Activated naive CD4-positive, alpha-beta T cell treated with Interleukin-2 at 50 U/mL for 16 hours (primary cell): ENCODE data around the gene NR2F1-AS1.
"Not testable (repeated sequence)": the region's sequence is repeated elsewhere in the genome, so short reads cannot be mapped to it uniquely, and the experiment has no call there.

Source experiments
- DNase-seq: peaks from one replicate; pipeline ENCODE4 v3.0.0-alpha.2; 2020

Gene NR2F1-AS1

DNA sequence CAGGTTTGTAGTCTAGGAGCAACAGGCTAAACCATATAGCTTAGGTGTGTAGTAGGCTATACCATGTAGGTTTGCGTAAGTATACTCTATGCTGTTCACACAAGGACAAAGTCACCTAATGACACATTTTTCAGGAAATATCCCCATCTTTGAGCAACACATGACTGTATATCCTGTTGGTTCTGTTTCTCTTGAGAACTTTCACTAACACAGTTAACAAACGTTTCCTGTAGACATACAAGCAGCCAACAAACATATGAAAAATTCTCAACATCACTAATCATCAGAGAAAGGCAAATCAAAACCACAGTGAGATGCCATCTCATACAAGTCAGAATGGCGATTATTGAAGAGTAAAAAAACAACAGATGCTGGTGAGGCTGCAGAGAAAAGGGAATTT, 68.2 kb downstream of the NR2F1-AS1 start:
- DNase-seq: no peak

DNA sequence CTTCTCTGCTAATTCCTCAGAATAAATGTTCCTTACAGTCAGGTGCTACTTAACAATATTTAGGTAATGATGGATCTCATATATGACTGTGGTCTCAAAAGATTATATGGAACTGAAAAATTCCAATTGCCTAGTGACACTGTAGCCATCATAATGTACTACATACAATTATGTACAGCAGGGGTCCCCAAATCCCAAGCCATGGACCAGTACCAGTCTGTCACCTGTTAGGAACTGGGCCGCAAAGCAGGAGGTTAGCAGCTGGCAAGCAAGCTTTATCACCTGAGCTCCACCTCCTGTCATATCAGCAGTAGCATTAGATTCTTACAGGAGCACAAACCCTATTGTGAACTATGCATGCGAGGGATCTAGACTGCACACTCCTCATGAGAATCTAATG, 69.6 kb downstream of the NR2F1-AS1 start:
- DNase-seq: no peak

DNA sequence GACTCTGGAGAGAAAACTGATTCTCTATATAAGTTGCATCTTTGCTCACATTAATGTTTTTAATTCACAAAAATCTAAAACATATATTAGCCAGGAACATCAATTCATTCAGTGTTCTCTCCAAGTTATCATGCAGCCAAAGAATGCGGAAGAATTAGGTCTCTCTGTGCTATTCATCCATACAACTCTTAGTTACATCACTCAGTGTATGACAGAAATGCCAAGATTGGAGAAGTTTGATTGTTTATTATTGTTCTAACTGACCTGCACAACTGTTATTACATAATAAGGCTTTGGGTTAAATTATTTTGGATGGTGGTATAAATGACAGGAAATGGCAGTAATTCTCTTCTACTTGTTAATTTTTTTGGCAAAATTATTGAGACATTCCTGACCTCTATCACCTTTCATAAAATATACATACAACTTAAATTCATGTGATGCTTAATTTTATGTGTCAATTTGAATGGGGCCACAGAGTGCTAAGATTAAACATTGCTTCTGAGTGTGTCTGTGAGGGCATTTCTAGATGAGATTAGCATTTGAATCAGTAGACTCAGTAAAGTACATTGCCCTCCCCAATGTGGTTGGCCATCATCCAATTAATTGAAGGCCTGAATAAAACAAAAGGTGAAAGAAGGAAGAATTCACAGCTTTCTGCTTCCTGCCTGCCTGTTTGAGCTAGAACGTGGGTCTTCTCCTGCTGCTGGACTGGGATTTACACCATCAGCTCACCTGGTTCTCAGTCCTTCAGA, 70.2 kb downstream of the NR2F1-AS1 start:
- DNase-seq: no peak

DNA sequence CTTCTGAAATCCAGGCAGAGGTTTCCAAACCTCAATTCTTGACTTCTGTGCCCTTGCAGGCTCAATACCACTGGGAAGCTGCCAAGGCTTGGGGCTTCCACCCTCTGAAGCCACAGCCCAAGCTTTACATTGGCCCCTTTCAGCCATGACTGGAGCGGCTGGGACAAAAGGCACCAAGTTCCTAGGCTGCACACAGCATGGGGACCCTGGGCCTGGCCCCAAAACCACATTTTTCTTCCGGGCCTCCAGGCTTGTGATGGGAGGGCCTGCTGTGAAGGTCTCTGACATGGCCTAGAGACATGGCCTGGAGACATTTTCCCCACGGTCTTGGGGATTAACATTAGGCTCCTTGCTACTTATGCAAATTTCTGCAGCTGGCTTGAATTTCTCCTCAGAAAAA, 75.5 kb downstream of the NR2F1-AS1 start:
- DNase-seq: not testable (repeated sequence)

DNA sequence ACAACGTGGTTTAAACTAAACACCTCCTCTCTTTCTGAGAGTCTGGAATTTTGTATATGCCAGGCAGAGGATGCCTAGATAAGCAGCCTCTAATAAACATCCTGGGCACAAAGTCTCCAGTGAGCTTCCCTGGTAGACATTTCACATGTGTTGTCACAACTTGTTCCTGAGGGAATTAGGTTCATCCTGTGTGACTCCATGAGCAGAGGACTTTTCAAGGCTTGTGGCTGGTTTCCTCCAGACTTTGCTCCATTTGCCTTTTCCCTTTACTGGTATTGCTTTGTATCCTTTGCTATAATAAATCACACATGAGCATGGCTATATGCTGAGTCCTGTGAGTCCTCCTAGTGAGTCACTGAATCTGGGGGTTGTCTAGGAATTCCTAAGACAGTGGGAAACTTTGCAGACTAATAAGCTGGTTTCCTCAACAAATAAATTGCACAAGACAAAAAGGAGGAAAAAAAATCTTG, 77.4 kb downstream of the NR2F1-AS1 start:
- DNase-seq: no peak

DNA sequence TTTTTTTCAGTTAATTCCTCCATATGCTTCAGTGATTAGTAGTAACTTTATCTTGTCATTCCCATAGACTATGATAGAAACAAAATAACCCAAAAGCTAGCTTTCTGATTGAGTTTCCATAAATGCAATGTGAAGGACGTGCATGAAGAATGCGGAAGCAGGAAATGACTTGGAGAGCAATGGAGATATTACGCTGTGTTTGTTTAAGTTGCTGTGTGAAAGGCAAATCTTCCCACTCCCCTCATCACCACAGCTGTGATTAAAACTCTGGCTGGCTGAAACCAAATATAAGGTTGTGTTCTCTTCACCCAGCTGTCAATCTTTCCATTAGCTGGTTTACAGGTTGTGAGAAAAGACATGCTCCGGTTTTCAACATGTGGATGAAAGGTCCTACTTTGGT, 83.9 kb downstream of the NR2F1-AS1 start:
- DNase-seq: no peak

DNA sequence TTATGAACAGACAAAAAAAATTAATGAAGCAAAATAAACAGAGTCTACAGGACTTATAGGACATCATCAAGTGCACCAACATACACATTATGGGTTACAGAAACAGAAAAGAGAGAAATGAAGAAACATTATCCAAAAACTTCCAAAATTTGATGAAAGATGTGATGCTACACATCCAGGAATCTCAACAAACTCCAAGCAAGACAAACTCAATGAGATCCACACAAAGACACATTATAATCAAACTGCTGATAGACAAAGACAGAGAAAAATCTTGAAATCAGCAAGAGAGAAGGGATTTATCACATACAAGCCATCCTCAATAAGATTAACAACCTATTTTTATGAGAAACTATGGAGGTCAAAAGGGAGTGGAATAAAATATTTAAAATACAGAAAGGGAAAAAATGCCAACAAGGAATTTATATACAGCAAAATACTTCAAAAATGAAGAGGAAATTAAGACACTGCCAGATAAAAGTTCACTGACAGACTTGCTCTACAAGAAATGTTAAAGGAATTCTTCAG, 101.0 kb downstream of the NR2F1-AS1 start:
- no peak for DNase-seq

DNA sequence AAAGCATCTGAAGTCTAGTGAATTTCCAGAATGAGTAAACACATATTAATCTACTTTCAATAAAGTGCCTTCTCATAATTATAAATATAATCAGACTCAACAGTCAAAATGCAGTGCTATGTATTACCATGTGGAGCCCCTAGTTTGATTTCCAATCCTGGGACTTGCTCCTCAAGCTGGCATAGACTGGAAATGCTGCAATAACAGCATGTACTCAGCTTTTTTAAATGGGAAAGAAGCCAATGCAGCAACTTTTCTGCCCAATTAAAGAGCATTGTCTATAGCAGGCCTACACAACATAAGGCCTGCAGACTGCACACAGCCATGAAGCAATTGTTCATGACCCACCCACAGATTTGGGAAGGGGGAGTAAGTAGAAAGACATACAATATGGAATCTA, 103.2 kb downstream of the NR2F1-AS1 start:
- DNase-seq: no peak

DNA sequence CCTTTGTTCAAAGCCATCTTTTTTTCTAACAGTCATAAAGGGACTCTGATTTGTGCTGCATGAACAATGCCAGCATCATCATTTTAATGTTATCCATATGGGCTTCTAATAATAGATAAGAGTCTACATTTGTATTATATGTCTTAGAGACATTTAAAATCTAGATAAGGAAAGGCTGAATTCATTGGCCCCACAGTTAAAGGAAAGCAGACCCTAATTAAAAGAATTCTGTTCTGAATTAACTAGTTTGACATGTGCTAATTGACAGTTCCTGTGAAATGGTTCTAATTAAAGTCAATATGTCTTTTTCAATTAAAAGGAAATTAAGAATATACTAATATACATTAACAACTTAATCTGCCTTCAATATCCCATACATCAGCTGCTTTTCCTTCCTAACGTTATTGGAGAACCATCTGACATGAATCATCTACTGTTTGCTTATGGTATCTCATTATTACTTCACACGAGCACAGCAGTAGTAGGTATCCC, 104.7 kb downstream of the NR2F1-AS1 start:
- DNase-seq: no peak

DNA sequence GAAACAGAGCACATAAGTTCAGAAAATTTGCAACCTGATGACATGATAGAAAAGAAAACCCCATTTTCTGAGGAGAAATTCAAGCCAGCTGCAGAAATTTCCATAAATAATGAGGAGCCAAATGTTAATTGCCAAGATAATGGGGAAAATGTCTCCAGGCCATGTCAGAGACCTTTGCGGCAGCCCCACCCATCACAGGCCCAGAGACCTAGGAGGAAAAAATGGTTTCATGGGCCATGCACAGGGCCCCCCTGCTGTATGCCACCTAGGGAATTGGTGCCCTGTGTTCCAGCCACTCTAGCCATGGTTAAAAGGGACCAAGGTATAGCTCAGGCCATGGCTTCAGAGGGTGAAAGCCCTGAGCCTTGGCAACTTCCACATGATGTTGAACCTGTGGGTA, 118.1 kb downstream of the NR2F1-AS1 start:
- DNase-seq: no peak

DNA sequence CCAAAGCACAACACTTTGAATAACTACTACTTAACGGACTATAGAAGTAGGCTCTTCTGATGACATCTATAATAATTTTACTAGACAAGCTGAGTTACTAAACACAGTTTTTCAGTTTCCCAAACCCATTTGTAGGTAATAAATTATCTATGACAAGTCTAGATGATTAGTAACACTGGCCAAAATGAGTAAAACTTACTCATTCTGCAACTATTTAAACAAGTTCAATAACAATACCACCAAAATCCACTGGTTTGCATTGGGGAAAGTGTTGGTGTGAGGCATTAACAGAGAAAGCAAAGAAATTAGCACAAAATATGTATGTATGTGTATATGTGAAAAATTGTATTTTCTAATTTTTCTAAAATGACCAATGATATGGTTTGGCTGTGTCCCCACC, 119.3 kb downstream of the NR2F1-AS1 start:
- no peak for DNase-seq

DNA sequence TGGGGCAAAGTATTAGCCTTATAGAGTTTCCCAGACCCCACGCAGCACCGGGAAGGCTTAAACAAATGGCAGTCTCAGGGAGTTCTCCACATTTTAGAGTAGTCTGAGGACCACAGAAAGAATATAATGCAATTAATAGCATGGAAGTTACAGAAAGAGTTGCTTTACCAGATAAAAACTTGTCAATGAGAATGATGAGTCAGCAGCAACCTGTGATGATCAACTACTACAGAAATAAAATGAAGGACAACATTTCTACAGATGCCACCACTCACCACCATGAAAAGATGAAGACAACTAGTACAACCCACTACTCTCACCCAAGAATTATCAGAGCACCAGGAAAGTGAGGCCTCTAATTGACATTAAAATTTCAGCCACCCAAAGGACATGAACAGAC, 120.7 kb downstream of the NR2F1-AS1 start:
- no peak for DNase-seq

DNA sequence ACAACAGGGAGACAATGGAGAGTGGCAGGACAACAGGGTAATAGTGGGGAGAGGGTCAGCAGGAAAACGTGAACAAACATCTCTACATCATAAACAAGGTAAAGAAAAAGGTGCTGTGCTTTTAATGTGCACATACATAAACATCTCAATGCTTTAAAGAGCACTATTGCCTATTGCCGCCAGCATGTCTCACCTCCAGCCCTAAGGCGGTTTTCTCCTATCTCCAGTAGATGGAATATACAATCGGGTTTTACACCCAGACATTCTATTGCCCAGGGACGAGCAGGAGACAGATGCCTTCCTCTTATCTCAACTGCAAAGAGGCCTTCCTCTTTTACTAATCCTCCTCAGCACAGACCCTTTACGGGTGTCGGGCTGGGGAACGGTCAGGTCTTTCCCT, 124.2 kb downstream of the NR2F1-AS1 start:
- DNase-seq: not testable (repeated sequence)

DNA sequence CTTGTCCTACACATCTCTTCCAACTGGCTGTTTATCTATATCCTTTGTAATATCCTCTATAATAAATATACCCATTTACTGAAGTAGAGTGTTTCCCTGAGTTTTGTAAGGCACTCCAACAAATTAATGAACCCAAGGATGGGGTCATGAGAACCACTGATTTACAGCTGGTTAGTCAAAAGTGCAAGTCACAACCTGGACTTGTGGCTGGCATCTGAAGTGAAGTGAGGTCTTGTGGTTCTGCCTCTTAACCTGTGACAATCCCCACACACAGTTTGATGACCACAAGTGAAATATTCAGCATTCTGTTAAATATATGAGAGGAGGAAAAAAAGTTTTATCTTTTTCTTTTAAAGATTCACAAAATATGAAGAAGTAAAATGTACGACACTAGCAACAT, 126.1 kb downstream of the NR2F1-AS1 start:
- DNase-seq: no peak

DNA sequence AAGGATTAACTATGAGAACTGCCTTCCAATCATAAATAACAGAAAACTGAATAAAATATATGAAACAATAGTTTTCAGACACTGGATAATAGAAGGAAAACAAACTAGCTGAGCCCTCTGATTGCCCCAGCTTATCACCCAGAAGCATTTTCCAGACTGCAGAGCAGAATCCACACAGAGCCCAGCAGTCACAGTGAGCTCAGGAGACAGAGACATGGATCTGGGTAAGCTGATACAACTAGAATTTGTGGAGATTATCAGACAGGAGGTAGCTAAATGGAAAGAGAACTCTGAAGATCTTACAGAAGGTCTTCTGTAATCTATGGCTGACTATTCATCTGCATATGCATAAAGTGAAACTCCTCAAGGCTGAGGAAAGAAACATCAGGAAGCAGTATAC, 128.8 kb downstream of the NR2F1-AS1 start:
- no peak for DNase-seq

DNA sequence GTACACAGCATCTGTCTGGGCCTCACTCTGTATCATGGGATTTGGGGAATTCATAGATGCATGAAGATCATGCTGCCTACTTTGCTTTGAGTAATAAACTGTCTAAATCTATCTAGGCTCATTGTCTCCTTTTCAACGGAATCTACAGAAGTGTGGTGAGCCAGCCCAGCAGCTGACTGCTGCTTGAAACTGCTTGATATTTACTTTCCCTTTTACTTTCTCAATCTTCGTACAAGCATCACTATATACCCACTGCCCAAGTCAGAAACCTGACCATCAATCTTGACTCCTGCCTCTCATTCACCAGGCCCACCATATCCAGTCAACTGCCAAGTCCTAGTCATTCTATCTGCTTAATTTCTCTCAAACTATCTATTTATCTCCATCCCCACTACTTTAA, 142.9 kb downstream of the NR2F1-AS1 start:
- no peak for DNase-seq

DNA sequence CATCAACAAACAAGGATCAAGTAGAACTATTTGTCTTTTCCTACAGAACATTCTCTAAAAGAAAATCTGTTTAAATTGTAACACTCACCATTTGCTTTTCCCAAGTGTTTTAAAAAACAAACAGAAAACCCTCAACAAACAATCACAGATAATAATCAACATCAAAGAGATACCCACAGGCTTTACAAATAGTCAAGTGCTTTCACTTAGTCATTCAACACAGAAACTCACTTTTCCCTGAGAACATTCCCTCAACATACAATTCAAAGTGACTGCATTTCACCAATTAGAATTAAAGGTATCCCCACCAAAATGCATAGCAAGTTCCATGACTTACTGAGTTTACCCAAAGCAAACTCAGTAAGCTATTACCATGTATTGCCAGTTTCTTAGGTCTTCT, 144.9 kb downstream of the NR2F1-AS1 start:
- no peak for DNase-seq

DNA sequence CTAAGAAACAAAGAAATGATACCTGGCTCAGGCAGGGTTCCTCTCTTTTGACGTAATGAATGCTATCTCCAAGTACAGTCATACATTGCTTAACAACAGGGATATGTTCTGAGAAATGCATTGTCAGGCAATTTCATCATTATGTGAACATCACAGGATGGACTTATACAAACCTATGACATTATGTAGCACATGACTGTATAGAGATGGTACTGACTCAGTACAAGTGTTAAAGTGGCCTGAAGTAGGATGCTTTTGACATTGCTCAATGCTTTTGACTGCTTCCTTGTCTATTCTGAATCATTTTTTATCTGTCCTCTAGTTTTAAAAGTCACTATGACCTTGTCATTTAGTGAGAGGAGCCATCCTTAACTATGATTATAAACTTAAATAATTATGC, 147.6 kb downstream of the NR2F1-AS1 start:
- no peak for DNase-seq

DNA sequence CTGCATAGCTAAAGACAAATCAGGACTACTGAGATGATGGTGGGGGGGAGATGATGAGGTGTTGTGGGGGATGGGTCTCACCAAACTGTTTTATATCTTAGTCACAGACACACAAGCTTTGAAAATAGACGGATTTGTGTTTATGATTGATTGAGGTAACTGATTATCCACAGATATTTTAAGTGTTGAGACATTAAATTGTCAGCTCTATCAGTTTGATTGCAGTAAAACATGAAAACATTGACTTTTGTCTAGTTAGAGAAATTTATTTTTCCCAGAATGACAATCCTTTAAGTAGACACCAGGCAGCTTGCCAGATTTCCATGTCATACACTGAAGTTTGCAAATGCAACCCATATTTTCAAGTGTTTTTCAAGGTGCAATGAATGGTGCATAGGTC, 149.8 kb downstream of the NR2F1-AS1 start:
- no peak for DNase-seq

DNA sequence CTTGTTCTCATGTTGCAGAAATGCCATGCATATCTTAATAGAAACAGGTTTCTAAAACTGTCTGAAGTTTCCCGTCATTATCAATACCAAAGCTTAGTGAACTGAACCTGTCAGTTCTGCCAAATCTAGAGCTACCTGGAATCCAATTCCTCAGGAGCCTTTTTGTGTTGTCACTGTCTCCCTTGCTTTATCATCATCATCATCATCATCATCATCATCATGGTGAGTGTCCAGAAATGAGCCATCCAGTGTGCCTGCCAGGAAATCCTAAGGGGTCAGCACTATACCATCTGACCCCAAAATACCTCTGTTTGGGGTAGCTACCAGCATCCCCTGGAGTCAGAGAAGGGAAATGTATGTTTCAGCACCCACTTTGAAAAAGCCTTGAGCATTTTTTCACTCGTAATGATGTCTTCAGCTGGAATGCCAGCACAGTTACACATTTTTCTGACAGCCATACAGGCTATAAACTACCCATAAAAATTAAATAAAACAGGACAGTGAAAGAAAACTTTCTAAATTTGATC, 150.3 kb downstream of the NR2F1-AS1 start:
- DNase-seq: no peak

DNA sequence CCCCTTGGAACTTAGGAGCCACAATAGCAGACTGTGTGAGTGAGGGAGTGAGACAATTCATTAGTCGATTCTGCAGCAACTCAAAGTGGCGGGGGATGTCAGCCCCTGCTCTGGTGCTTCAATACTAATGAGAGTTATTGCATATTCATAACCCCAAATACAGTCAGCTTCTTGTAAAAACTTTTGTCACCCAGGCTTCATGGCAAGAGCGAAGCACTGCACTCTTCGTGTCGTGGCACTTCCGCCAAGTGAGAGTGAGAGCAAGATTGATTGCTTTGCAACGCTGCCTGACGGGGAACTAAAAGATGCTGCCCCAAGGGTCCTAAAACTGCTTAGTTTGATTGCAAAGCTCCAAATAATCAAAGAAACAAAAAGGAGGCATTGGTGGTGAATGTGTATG, 150.9 kb downstream of the NR2F1-AS1 start:
- DNase-seq: no peak

DNA sequence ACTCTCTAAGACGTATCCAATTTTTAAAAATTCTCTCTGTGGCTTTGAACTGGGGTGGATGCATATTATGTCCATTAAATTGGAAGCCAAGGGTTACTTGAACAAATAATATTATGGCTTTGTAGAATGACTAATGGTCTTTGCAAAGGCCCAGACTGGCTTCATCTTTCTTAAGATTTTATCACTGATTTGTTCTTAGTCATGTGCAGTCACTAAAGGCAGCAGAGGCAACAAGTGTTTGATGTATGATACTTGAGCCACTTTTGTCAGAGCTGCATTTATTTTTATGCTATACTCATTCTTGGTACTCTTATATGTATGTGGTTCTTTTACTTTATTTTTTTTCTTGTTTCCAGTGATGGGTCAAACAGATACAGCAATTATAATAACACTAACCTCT, 152.2 kb downstream of the NR2F1-AS1 start:
- no peak for DNase-seq

DNA sequence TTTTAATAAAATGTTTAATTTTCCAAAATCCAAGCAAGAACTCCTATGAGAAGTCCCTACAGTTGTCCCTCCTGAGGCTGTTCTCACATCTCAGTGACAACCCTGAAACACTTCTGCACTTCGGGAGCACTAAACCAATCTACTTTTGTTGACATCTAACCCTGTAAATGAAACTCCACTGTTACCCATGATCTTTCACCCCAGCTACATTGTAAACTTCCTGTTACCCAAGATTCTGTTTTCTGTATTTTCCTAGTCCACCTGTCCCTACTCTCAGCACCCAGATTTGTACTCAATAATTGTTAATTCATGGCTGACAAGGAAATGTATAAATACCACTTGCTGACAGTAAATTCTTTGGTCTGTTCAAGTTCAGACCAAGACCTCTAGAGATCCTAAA, 153.7 kb downstream of the NR2F1-AS1 start:
- DNase-seq: no peak

DNA sequence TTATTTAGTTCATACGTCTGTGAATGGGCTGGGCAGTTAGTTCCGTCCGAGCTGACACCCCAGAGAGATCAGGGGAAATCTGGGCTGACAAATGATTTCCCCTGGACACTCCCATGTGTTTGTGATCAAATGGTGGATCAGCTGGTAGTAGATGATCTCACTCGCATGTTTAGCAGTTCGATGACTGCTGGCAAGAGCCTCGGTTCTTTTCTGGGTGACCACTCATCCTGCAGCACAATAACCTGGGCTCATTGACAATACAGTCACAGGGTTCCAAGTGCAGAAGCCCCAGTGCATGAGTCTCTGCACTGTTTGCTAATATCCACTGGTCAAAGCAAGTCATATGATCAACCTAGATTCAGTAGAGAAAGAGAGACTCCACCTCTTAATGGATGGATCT, 155.9 kb downstream of the NR2F1-AS1 start:
- DNase-seq: no peak

DNA sequence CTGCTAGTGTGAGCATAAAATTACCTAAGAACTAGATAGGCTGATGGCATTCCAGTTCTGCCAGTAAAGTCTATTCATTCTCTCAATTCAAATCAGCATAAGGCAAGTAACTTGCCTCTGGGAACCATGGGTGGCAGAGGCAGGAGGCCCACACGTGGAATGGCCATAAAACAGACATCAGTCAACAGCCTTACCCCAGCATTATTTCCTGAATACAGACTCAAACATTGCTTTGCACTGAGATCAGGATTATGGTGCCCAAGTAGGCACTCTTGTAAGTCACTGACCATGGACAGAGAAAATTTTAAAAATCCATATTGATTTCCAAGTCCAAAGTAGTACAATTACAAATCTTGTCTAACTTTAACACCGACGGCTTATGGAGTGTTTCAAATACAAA, 157.7 kb downstream of the NR2F1-AS1 start:
- no peak for DNase-seq
